Measurements from ENCODE around the gene SPNS3. TPM values are rescaled to one million over a fixed set of nuclear protein-coding genes. Genes with fewer than 3 reads are reported as not detected.

The SPNS3 gene
- total and polyA plus RNA-seq, 9 of the 15 experiments (the other 6 are each of a cell fraction or from before 2014, with no cell fraction given), result not detected

DNA sequence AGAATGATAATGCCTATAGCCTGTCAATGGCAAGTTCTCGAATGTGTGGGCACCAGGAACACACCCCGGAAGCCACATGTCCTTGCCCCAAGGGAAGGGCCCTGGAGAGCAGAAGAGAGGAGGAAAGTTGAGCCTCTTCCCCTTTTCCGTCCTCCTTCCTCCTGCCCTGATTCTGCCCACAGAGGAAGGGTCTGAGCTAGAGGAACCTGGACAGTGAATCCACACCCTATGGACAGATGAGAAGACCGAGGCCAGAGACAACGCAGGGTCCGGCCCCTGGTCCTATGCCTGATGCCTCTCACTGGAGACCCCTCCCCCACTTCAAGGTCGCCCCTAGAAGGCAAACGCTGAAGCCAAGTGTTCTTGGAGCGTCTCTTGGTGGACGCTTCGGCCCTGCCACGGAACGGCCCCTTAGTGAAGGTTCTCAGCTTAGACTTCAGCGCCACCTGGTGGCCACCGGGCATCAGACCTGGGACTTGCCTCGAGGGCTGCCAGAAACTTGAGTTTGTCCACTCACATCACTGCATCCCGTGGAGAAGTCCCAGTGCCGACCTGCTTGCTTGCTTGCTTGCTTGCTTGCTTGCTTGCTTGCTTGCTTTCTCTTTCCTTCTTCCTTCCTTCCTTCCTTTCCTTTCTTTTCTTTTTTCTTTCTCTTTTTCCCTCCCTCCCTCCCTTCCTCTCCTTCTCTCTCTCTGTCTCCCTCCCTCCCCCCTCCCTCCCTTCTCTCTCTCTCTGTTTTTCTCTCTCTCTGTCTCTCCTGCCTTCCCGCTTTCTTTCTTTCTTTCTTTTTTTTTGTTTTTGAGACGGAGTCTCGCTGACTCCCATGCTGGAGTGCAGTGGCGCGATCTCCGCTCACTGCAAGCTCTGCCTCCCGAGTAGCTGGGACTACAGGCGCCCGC is 20.6 kb upstream of the SPNS3 start (continued):
- TF ChIP-seq, protein P1, sequence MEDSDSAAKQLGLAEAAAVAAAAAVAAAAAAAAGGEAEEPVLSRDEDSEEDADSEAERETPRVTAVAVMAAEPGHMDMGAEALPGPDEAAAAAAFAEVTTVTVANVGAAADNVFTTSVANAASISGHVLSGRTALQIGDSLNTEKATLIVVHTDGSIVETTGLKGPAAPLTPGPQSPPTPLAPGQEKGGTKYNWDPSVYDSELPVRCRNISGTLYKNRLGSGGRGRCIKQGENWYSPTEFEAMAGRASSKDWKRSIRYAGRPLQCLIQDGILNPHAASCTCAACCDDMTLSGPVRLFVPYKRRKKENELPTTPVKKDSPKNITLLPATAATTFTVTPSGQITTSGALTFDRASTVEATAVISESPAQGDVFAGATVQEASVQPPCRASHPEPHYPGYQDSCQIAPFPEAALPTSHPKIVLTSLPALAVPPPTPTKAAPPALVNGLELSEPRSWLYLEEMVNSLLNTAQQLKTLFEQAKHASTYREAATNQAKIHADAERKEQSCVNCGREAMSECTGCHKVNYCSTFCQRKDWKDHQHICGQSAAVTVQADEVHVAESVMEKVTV (CRISPR knock-in tag; IDR thresholded peaks at IDR 0.05), result peak; percentile 73
- no peak for TF ChIP-seq PRPF4 (IDR thresholded peaks at IDR 0.05; ENCODE audit: insufficient read depth, low read depth, low read length, poor library complexity, severe bottlenecking)
- TF ChIP-seq ZKSCAN3 (CRISPR knock-in tag; IDR thresholded peaks at IDR 0.05), result no peak
- TF ChIP-seq HDAC2 (IDR thresholded peaks at IDR 0.05), result 0 out of 2 replicates have a peak, but pooled peaks have one; percentile 63
- TF ChIP-seq TAF7 (tag; IDR thresholded peaks at IDR 0.05), result no peak
- TF ChIP-seq CTBP1 (IDR thresholded peaks at IDR 0.05; ENCODE audit: borderline replicate concordance), result peak; percentile 53; the same call in 1 of the 2 replicates
- TF ChIP-seq, protein P2, sequence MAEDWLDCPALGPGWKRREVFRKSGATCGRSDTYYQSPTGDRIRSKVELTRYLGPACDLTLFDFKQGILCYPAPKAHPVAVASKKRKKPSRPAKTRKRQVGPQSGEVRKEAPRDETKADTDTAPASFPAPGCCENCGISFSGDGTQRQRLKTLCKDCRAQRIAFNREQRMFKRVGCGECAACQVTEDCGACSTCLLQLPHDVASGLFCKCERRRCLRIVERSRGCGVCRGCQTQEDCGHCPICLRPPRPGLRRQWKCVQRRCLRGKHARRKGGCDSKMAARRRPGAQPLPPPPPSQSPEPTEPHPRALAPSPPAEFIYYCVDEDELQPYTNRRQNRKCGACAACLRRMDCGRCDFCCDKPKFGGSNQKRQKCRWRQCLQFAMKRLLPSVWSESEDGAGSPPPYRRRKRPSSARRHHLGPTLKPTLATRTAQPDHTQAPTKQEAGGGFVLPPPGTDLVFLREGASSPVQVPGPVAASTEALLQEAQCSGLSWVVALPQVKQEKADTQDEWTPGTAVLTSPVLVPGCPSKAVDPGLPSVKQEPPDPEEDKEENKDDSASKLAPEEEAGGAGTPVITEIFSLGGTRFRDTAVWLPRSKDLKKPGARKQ (CRISPR knock-in tag; IDR thresholded peaks at IDR 0.05), result no peak
- TF ChIP-seq ZNF75A (CRISPR knock-in tag; IDR thresholded peaks at IDR 0.05), result no peak
- 0 out of 2 replicates have a peak, but pooled peaks have one; percentile 13 for TF ChIP-seq TOE1 (IDR thresholded peaks at IDR 0.05; ENCODE audit: borderline replicate concordance)
- no peak for TF ChIP-seq TOE1 (CRISPR knock-in tag; IDR thresholded peaks at IDR 0.05; ENCODE audit: borderline replicate concordance, low read depth)
- TF ChIP-seq, protein P3, sequence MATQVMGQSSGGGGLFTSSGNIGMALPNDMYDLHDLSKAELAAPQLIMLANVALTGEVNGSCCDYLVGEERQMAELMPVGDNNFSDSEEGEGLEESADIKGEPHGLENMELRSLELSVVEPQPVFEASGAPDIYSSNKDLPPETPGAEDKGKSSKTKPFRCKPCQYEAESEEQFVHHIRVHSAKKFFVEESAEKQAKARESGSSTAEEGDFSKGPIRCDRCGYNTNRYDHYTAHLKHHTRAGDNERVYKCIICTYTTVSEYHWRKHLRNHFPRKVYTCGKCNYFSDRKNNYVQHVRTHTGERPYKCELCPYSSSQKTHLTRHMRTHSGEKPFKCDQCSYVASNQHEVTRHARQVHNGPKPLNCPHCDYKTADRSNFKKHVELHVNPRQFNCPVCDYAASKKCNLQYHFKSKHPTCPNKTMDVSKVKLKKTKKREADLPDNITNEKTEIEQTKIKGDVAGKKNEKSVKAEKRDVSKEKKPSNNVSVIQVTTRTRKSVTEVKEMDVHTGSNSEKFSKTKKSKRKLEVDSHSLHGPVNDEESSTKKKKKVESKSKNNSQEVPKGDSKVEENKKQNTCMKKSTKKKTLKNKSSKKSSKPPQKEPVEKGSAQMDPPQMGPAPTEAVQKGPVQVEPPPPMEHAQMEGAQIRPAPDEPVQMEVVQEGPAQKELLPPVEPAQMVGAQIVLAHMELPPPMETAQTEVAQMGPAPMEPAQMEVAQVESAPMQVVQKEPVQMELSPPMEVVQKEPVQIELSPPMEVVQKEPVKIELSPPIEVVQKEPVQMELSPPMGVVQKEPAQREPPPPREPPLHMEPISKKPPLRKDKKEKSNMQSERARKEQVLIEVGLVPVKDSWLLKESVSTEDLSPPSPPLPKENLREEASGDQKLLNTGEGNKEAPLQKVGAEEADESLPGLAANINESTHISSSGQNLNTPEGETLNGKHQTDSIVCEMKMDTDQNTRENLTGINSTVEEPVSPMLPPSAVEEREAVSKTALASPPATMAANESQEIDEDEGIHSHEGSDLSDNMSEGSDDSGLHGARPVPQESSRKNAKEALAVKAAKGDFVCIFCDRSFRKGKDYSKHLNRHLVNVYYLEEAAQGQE (IDR thresholded peaks at IDR 0.05; ENCODE audit: borderline replicate concordance), result peak; percentile 84
- TF ChIP-seq, protein P3 (CRISPR knock-in tag; IDR thresholded peaks at IDR 0.05; ENCODE audit: low read depth), result no peak
- TF ChIP-seq ZNF445 (CRISPR knock-in tag; IDR thresholded peaks at IDR 0.05; ENCODE audit: low read depth), result no peak
- no peak for TF ChIP-seq ZNF140 (CRISPR knock-in tag; IDR thresholded peaks at IDR 0.05)
- TF ChIP-seq ADNP (tag; IDR thresholded peaks at IDR 0.05), result 0 out of 2 replicates have a peak, but pooled peaks have one; percentile 49
- no peak for TF ChIP-seq POLR3G (IDR thresholded peaks at IDR 0.05; ENCODE audit: extremely low read depth, insufficient read length, insufficient replicate concordance)
- peak; percentile 19; the same call in 1 of the 2 replicates for TF ChIP-seq CREM (IDR thresholded peaks at IDR 0.05; ENCODE audit: low read depth)

All from K562 (cell line).